PC-9 (cell line): ENCODE measurements around the gene KIF6. TPM values are rescaled to one million over a fixed set of nuclear protein-coding genes. Genes with fewer than 3 reads are reported as not detected.

Experiments
- BruUV-seq: library from RNA; stranded (reverse); fragments of 400-500 nt; replicated peaks from 2 replicates; lab custom pipeline; 2021; lab: Mats Ljungman, UMichigan
- CTCF ChIA-PET: fragments of 300-600 bp; sonication (Branson Sonifier 250); formaldehyde crosslinking; loops from one replicate; lab custom pipeline; 2022; ENCODE audit warnings: antibody characterized with exemption; lab: Charles Lee
- POLR2A ChIA-PET: fragments of 300-600 bp; sonication (Branson Sonifier 250); formaldehyde crosslinking; loops from one replicate; lab custom pipeline; 2022; ENCODE audit warnings: antibody characterized with exemption; ENCODE audit not compliant: unreplicated experiment; lab: Charles Lee
- DNase-seq, 2 experiments: peaks; one replicate each; pipeline versions ENCODE4 v3.0.0 to v3.0.0-alpha.2; 2015 to 2022; ENCODE audit warnings: mixed read lengths in 1 of 2
- H2AFZ ChIP-seq: fragments of 200-600 bp; sonication (generic); 2 replicates; pipeline ENCODE4 v1.8.1; 2017; ENCODE audit warnings: antibody characterized with exemption
- H3F3A ChIP-seq: fragments of 200-600 bp; sonication (generic); 2 replicates; pipeline ENCODE4 v1.8.1; 2017; ENCODE audit warnings: antibody characterized with exemption, mild to moderate bottlenecking, low read depth; ENCODE audit not compliant: insufficient read depth
- H3K27ac ChIP-seq: fragments of 200-600 bp; sonication (generic); 2 replicates; pipeline ENCODE4 v1.6.1; 2016; ENCODE audit warnings: mixed run types
- H3K27me3 ChIP-seq: fragments of 200-600 bp; sonication (generic); 2 replicates; pipeline ENCODE4 v1.6.1; 2016; ENCODE audit warnings: low read depth, mixed run types; ENCODE audit not compliant: insufficient read depth
- H3K36me3 ChIP-seq: fragments of 200-600 bp; sonication (generic); 2 replicates; pipeline ENCODE4 v1.6.1; 2016; ENCODE audit warnings: low read depth, mixed run types
- H3K4me1 ChIP-seq: fragments of 200-600 bp; sonication (generic); replicated peaks from 2 replicates; pipeline ENCODE4 v1.6.1; 2016; ENCODE audit warnings: mixed run types; ENCODE audit not compliant: insufficient read depth
- H3K4me2 ChIP-seq: fragments of 200-600 bp; sonication (generic); 2 replicates; pipeline ENCODE4 v1.6.1; 2017; ENCODE audit warnings: mixed run types
- H3K4me3 ChIP-seq: fragments of 200-600 bp; sonication (generic); 2 replicates; pipeline ENCODE4 v1.6.1; 2016; ENCODE audit warnings: mixed run types
- H3K79me2 ChIP-seq: fragments of 200-600 bp; sonication (generic); 2 replicates; pipeline ENCODE4 v1.6.1; 2017; ENCODE audit warnings: low read depth, mixed run types
- H3K9me2 ChIP-seq: fragments of 200-600 bp; sonication (generic); 2 replicates; pipeline ENCODE4 v1.8.1; 2017; ENCODE audit warnings: mild to moderate bottlenecking; ENCODE audit not compliant: insufficient read depth
- H3K9me3 ChIP-seq: fragments of 200-600 bp; sonication (generic); 2 replicates; pipeline ENCODE4 v1.8.1; 2016; ENCODE audit warnings: low read depth; ENCODE audit not compliant: insufficient read depth
- H4K20me1 ChIP-seq: fragments of 200-600 bp; sonication (generic); 2 replicates; pipeline ENCODE4 v1.8.1; 2017; ENCODE audit not compliant: insufficient read depth
- CTCF ChIP-seq: fragments of 200-600 bp; sonication (generic); conservative IDR thresholded peaks from 2 replicates; pipeline ENCODE4 v1.6.1; 2017; ENCODE audit warnings: mixed run types, antibody characterized with exemption, mild to moderate bottlenecking, moderate library complexity
- EZH2 ChIP-seq: fragments of 200-600 bp; sonication (generic); IDR thresholded peaks from 2 replicates; pipeline ENCODE4 v1.8.0; 2017; ENCODE audit warnings: antibody characterized with exemption, low read depth
- intact Hi-C: fragments of 100-400 bp; cut with micrococcal nuclease; formaldehyde crosslinking; loops from one replicate; pipeline ENCODE4 v1.10.0; 2022; ENCODE audit not compliant: unreplicated experiment
- total RNA-seq: library from RNA; stranded (reverse); gene quantifications from 2 replicates; pipeline ENCODE4 v1.2.3, GENCODE V29; 2021

Gene KIF6
- total RNA-seq, 1 experiment from 2014 or later: not detected

- no peak overlapping the region for H3K27ac ChIP-seq
- no peaks in the 10 kb centered on the region for H3K9me3 ChIP-seq
- CTCF ChIA-PET: no interaction called here
Observed at GRCh38 chr6:39393075-39393474, 332.1 kb downstream of the KIF6 start.

GRCh38 chr6:39391182-39391581, 334.0 kb downstream of the KIF6 start:
- ChIA-PET CTCF (no interaction called here), POLR2A (no interaction called here)
- no TSS peak for BruUV-seq

More at GRCh38 chr6:39393075-39393474, 332.1 kb downstream of the KIF6 start:
- no peak for DNase-seq
- H3K4me1 ChIP-seq: no peaks in the 10 kb centered on the region
- no peak overlapping the region for H2AFZ ChIP-seq
- H3F3A ChIP-seq: no peaks in the 10 kb centered on the region
- no peaks in the 10 kb centered on the region for H4K20me1 ChIP-seq
- H3K9me2 ChIP-seq: no peaks in the 10 kb centered on the region
- H3K27me3 ChIP-seq: peaks cover 62% of the 10 kb centered on the region
- H3K79me2 ChIP-seq: no peaks in the 10 kb centered on the region
- no peaks in the 10 kb centered on the region for H3K36me3 ChIP-seq
- POLR2A ChIA-PET: no interaction called here
- no TSS peak for BruUV-seq
- TF ChIP-seq CTCF (no peak), EZH2 (no peak)
- intact Hi-C loops: no loop called here
- H3K4me3 ChIP-seq: no peak overlapping the region
- H3K4me2 ChIP-seq: no peak overlapping the region

GRCh38 chr6:39389484-39389767, 335.8 kb downstream of the KIF6 start:
- DNase-seq: no peak
- Histone ChIP-seq H3K4me1 (no peaks in the 10 kb centered on the region), H3K79me2 (no peaks in the 10 kb centered on the region), H3K9me3 (no peaks in the 10 kb centered on the region), H3F3A (no peaks in the 10 kb centered on the region), H3K4me3 (no peak overlapping the region), H3K36me3 (no peaks in the 10 kb centered on the region), H3K4me2 (no peak overlapping the region), H3K27ac (no peak overlapping the region), H4K20me1 (no peaks in the 10 kb centered on the region), H2AFZ (no peak overlapping the region), H3K27me3 (peaks cover 72% of the 10 kb centered on the region), H3K9me2 (no peaks in the 10 kb centered on the region)
- BruUV-seq: no TSS peak
- ChIA-PET POLR2A (no interaction called here), CTCF (no interaction called here)
- TF ChIP-seq EZH2: no peak
- no peak; the same call in 1 of the 2 replicates for TF ChIP-seq CTCF
- intact Hi-C loops: no loop called here

More at GRCh38 chr6:39391182-39391581, 334.0 kb downstream of the KIF6 start:
- intact Hi-C loops: no loop called here
- Histone ChIP-seq H3K27ac (no peak overlapping the region), H3K4me2 (no peak overlapping the region), H3K36me3 (no peaks in the 10 kb centered on the region), H3F3A (no peaks in the 10 kb centered on the region), H3K9me2 (no peaks in the 10 kb centered on the region), H3K9me3 (no peaks in the 10 kb centered on the region), H3K4me3 (no peak overlapping the region), H2AFZ (no peak overlapping the region), H4K20me1 (no peaks in the 10 kb centered on the region), H3K79me2 (no peaks in the 10 kb centered on the region), H3K4me1 (no peaks in the 10 kb centered on the region), H3K27me3 (peaks cover 69% of the 10 kb centered on the region)
- DNase-seq: no peak
- TF ChIP-seq EZH2 (no peak), CTCF (no peak)
